HepG2 (cell line): ENCODE measurements around the gene CDC14B. TPM values are rescaled to one million over a fixed set of nuclear protein-coding genes. Genes with fewer than 3 reads are reported as not detected.

Experiments
- ARNTL ChIP-seq: sonication (generic); formaldehyde crosslinking; IDR thresholded peaks from 2 replicates; pipeline ENCODE4 v1.4.0; 2020; ENCODE audit warnings: mild to moderate bottlenecking, missing genetic modification reagents
- BORCS8-MEF2B ChIP-seq: sonication (generic); formaldehyde crosslinking; IDR thresholded peaks from 2 replicates; pipeline ENCODE4 v1.8.0; 2022; ENCODE audit warnings: mild to moderate bottlenecking, missing genetic modification reagents
- CHD4 ChIP-seq: fragments of 200-600 bp; sonication (generic); IDR thresholded peaks from 2 replicates; pipeline ENCODE4 v1.7.0; 2017; ENCODE audit warnings: mild to moderate bottlenecking, low read length, borderline replicate concordance
- HNRNPK ChIP-seq: fragments of 200-400 bp; formaldehyde crosslinking; IDR thresholded peaks from 2 replicates; pipeline ENCODE4 v1.6.1; 2018; ENCODE audit warnings: low read length, low read depth, moderate library complexity, mild to moderate bottlenecking; ENCODE audit not compliant: poor library complexity, severe bottlenecking
- MYPOP ChIP-seq: sonication (generic); formaldehyde crosslinking; IDR thresholded peaks from 2 replicates; pipeline ENCODE4 v1.8.1; 2023; ENCODE audit warnings: mild to moderate bottlenecking, moderate library complexity, missing genetic modification reagents
- NR2F2 ChIP-seq: IDR thresholded peaks from 2 replicates; pipeline ENCODE4 v1.6.1; 2012; ENCODE audit warnings: low read depth, inconsistent platforms, borderline replicate concordance
- PATZ1 ChIP-seq: sonication (generic); formaldehyde crosslinking; IDR thresholded peaks from 2 replicates; pipeline ENCODE4 v1.4.0; 2020; ENCODE audit warnings: missing genetic modification reagents
- PAWR ChIP-seq: sonication (generic); formaldehyde crosslinking; IDR thresholded peaks from 2 replicates; pipeline ENCODE4 v1.4.0; 2020; ENCODE audit warnings: missing genetic modification reagents, mild to moderate bottlenecking, borderline replicate concordance
- SCMH1 ChIP-seq: sonication (generic); formaldehyde crosslinking; IDR thresholded peaks from 2 replicates; pipeline ENCODE4 v1.9.0; 2021; ENCODE audit warnings: missing genetic modification reagents, mild to moderate bottlenecking, borderline replicate concordance
- TEF ChIP-seq: sonication (generic); formaldehyde crosslinking; IDR thresholded peaks from 2 replicates; pipeline ENCODE4 v1.5.0; 2020; ENCODE audit warnings: missing genetic modification reagents
- ZHX2 ChIP-seq, 2 experiments: sonication (generic) in 1 of 2; formaldehyde crosslinking in 1 of 2; IDR thresholded peaks; 2 replicates each; pipeline versions ENCODE4 v1.6.1 to v1.9.0; 2014 to 2022; ENCODE audit warnings: antibody characterized with exemption in 1 of 2, borderline replicate concordance in 1 of 2, inconsistent platforms in 1 of 2, low read depth in 1 of 2, missing genetic modification reagents in 1 of 2
- ZKSCAN5 ChIP-seq: sonication (generic); formaldehyde crosslinking; IDR thresholded peaks from 2 replicates; pipeline ENCODE4 v1.5.1; 2020; ENCODE audit warnings: mild to moderate bottlenecking, missing genetic modification reagents
- ZNF24 ChIP-seq: fragments of 450-650 bp; IDR thresholded peaks from 2 replicates; pipeline ENCODE4 v1.6.1; 2017; ENCODE audit warnings: antibody characterized with exemption, mild to moderate bottlenecking
- ZNF333 ChIP-seq: sonication (generic); formaldehyde crosslinking; IDR thresholded peaks from 2 replicates; pipeline ENCODE4 v1.4.0; 2020; ENCODE audit warnings: mild to moderate bottlenecking, missing genetic modification reagents, borderline replicate concordance
- ZNF574 ChIP-seq: sonication (generic); formaldehyde crosslinking; IDR thresholded peaks from 2 replicates; pipeline ENCODE4 v1.4.0; 2020; ENCODE audit warnings: missing genetic modification reagents
- polyA plus RNA-seq, 8 experiments: library from polyadenylated mRNA; depleted of rRNA in 3 of 8; stranded (reverse) in 7 of 8; unstranded in 1 of 8; fragments of >200 nt; fragmentation: Illumina TruSeq in 4 of 8; extraction: Trizol in 4 of 8; gene quantifications; 2 replicates each; pipeline versions ENCODE4 v1.2.1 to v1.2.3, GENCODE V29; 2011 to 2016; ENCODE audit warnings: low read depth in 4 of 8, missing spikeins in 1 of 8, mixed read lengths in 1 of 8; ENCODE audit not compliant: insufficient read depth in 1 of 8
- total RNA-seq, 5 experiments: library from RNA; depleted of rRNA; stranded (reverse); fragments of >200 nt; fragmentation: Illumina TruSeq; extraction: Trizol; gene quantifications; 2 replicates each; pipeline ENCODE4 v1.2.3, GENCODE V29; 2016; ENCODE audit warnings: low read depth in 1 of 5

The CDC14B gene
- total and polyA plus RNA-seq, 2 of the 13 experiments (the other 11 are each of a cell fraction or from before 2014, with no cell fraction given) = 25.8 to 33.3 TPM

GRCh38 chr9:96566498-96567202, 53.0 kb downstream of the CDC14B start (continued):
- TF ChIP-seq ZHX2 (IDR thresholded peaks at IDR 0.05; ENCODE audit: low read depth) = no peak
- TF ChIP-seq ZHX2 (CRISPR knock-in tag; IDR thresholded peaks at IDR 0.05; ENCODE audit: borderline replicate concordance) = peak; percentile 29; the same call in 1 of the 2 replicates
- TF ChIP-seq CHD4 = no peak
- peak; percentile 59; the same call in 1 of the 2 replicates for TF ChIP-seq ZNF333 (CRISPR knock-in tag)
- TF ChIP-seq PAWR (CRISPR knock-in tag) = no peak
- TF ChIP-seq PATZ1 (CRISPR knock-in tag) = peak; percentile 100
- TF ChIP-seq ARNTL (CRISPR knock-in tag) = peak; percentile 51
- TF ChIP-seq BORCS8-MEF2B = peak; percentile 51; the same call in 1 of the 2 replicates
- TF ChIP-seq ZKSCAN5 (CRISPR knock-in tag) = no peak
- TF ChIP-seq TEF = no peak
- no peak for TF ChIP-seq SCMH1
- TF ChIP-seq ZNF574 (CRISPR knock-in tag) = peak; percentile 60; the same call in 1 of the 2 replicates
- TF ChIP-seq MYPOP = peak; percentile 73
- TF ChIP-seq HNRNPK = peak; percentile 87
- TF ChIP-seq NR2F2 = peak; percentile 80; the same call in 1 of the 2 replicates
- no peak for TF ChIP-seq ZNF24
